Measurements from ENCODE around the gene OSBPL7.
A peak's percentile ranks its signal among the peaks of the same experiment; 100 is the strongest.

OSBPL7 gene

GRCh38 chr17:47808830-47809480, 12.6 kb downstream of the OSBPL7 start:
- Mint-ChIP-seq H3K36me3 (ENCODE audit: low read depth) (peaks cover 10% of the 10 kb centered on the region), H3K27me3 (no peaks in the 10 kb centered on the region), H3K9me3 (no peaks in the 10 kb centered on the region), H3K4me1 (peaks cover 8% of the 10 kb centered on the region), H3K27ac (no peak overlapping the region), H3K4me3 (no peak overlapping the region)
- DNase-seq (no peak), ATAC-seq (no peak)

- Mint-ChIP-seq H3K36me3 (ENCODE audit: low read depth) (peaks cover 10% of the 10 kb centered on the region), H3K27me3 (no peaks in the 10 kb centered on the region), H3K27ac (no peak overlapping the region), H3K9me3 (no peaks in the 10 kb centered on the region), H3K4me1 (peaks cover 8% of the 10 kb centered on the region), H3K4me3 (no peak overlapping the region)
- ATAC-seq = no peak
- no peak for DNase-seq
Observed at GRCh38 chr17:47808036-47808829, 13.4 kb downstream of the OSBPL7 start.

DNA sequence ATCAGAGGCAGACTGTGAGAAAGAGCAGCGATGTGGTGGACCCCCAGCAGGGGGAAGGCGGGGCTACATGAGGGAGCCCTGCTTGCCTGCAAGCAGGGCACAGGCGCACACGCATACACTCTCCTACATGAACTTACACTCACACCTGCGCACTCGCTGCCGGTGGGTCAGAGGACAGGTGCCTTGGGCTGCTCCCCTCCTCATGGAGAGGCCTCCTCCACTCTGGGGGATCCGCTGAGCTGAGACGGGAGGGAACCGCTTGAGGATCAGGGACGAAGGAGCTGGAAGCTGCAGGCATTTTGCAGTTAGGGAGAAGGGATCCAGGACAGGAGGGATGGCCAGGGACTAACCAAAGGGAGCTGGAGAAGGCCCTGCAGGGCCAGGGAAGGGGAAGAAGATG, 14.2 kb downstream of the OSBPL7 start:
- no peaks in the 10 kb centered on the region for H3K9me3 Mint-ChIP-seq
- H3K4me1 Mint-ChIP-seq = peaks cover 8% of the 10 kb centered on the region
- no peak overlapping the region for H3K4me3 Mint-ChIP-seq
- no peaks in the 10 kb centered on the region for H3K27me3 Mint-ChIP-seq
- DNase-seq (no peak), ATAC-seq (no peak)
- H3K27ac Mint-ChIP-seq = no peak overlapping the region
- peaks cover 10% of the 10 kb centered on the region for H3K36me3 Mint-ChIP-seq (ENCODE audit: low read depth)

- no peak overlapping the region for H3K4me3 Mint-ChIP-seq
- H3K27ac Mint-ChIP-seq = no peak overlapping the region
- no peaks in the 10 kb centered on the region for H3K27me3 Mint-ChIP-seq
- DNase-seq (no peak), ATAC-seq (no peak)
- peaks cover 8% of the 10 kb centered on the region for H3K4me1 Mint-ChIP-seq
- H3K9me3 Mint-ChIP-seq = no peaks in the 10 kb centered on the region
- peaks cover 6% of the 10 kb centered on the region for H3K36me3 Mint-ChIP-seq (ENCODE audit: low read depth)
Observed at GRCh38 chr17:47806913-47807255, 14.7 kb downstream of the OSBPL7 start.

GRCh38 chr17:47806026-47806912, 15.3 kb downstream of the OSBPL7 start:
- H3K9me3 Mint-ChIP-seq = no peaks in the 10 kb centered on the region
- H3K27me3 Mint-ChIP-seq = no peaks in the 10 kb centered on the region
- DNase-seq = no peak
- H3K4me3 Mint-ChIP-seq = no peak overlapping the region
- ATAC-seq = no peak
- H3K27ac Mint-ChIP-seq = no peak overlapping the region
- peaks cover 8% of the 10 kb centered on the region for H3K4me1 Mint-ChIP-seq
- peaks cover 2% of the 10 kb centered on the region for H3K36me3 Mint-ChIP-seq (ENCODE audit: low read depth)

GRCh38 chr17:47804461-47804860, 17.1 kb downstream of the OSBPL7 start:
- Mint-ChIP-seq H3K36me3 (ENCODE audit: low read depth) (peaks cover 2% of the 10 kb centered on the region), H3K27ac (no peak overlapping the region), H3K4me3 (no peak overlapping the region), H3K27me3 (no peaks in the 10 kb centered on the region), H3K4me1 (no peaks in the 10 kb centered on the region), H3K9me3 (no peaks in the 10 kb centered on the region)
- DNase-seq = no peak
- no peak for ATAC-seq

- H3K9me3 Mint-ChIP-seq = no peaks in the 10 kb centered on the region
- H3K4me1 Mint-ChIP-seq = no peaks in the 10 kb centered on the region
- ATAC-seq = no peak
- no peak overlapping the region for H3K27ac Mint-ChIP-seq
- H3K27me3 Mint-ChIP-seq = no peaks in the 10 kb centered on the region
- no peak for DNase-seq
- H3K36me3 Mint-ChIP-seq (ENCODE audit: low read depth) = peaks cover 2% of the 10 kb centered on the region
- no peak overlapping the region for H3K4me3 Mint-ChIP-seq
Observed at GRCh38 chr17:47803751-47804150, 17.8 kb downstream of the OSBPL7 start.

DNA sequence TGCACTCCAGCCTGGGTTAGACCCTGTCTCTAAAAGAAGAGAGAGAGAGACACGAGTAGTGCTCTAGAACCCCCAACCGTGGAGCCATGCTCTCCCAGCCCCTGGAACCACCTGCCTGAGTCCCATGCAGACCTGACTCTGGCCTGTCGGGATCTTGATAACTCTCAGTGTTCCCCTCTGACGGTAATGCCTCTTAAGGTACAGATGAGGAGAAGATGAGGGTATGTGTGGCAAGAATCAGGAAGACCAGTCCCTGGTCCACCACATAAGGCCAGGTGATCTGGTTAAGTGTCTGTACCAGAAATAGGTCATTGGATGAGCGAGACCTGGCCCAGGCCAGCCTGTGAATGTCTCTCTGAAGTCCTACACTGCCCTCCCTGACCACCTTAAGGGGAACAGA, 18.4 kb downstream of the OSBPL7 start:
- ATAC-seq = no peak
- H3K36me3 Mint-ChIP-seq (ENCODE audit: low read depth) = no peaks in the 10 kb centered on the region

DNA sequence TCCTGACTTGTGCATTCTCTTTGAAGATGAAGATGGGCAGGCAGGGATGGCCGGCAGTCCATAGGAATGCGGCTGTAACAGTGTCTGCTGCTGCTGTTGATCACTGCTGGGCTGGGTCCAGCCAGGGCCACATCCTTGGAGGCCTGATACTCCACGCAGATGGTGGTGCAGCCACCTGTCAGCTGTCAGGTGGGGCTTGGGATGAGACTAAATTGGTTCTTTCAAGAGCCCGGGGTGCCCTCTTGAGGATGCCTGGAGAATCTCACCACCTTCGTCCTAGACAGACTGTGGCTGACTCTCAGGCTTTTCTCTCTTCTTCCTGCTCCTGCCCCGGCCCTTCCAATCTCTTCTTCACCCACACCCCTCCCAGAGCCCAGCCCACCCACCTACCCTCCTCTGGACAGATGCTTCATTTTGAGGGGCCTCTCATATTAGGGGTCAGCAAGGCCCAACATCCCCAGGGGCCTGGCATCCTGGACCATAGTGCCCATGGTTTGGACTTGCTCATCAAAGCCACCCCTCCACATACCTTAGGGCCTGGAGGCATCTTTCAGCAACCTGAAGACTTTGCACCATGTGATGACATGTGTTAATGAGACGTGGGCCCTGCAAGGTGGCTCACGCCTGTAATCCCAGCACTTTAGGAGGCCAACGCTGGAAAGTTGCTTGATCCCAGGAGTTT, 19.1 kb downstream of the OSBPL7 start:
- Mint-ChIP-seq H3K36me3 (ENCODE audit: low read depth) (no peaks in the 10 kb centered on the region), H3K9me3 (no peaks in the 10 kb centered on the region), H3K27ac (no peak overlapping the region), H3K4me1 (no peaks in the 10 kb centered on the region), H3K4me3 (no peak overlapping the region), H3K27me3 (peaks cover 3% of the 10 kb centered on the region)
- peak; percentile 63 for DNase-seq
- peak; percentile 85 for ATAC-seq

More for the DNA sequence above, 18.4 kb downstream of the OSBPL7 start:
- Mint-ChIP-seq H3K27me3 (no peaks in the 10 kb centered on the region), H3K27ac (no peak overlapping the region), H3K4me1 (no peaks in the 10 kb centered on the region), H3K9me3 (no peaks in the 10 kb centered on the region), H3K4me3 (no peak overlapping the region)
- DNase-seq = no peak

- Mint-ChIP-seq H3K9me3 (no peaks in the 10 kb centered on the region), H3K4me3 (no peak overlapping the region), H3K4me1 (no peaks in the 10 kb centered on the region), H3K27ac (no peak overlapping the region), H3K27me3 (peaks cover 5% of the 10 kb centered on the region), H3K36me3 (ENCODE audit: low read depth) (no peaks in the 10 kb centered on the region)
- DNase-seq (no peak), ATAC-seq (no peak)
Observed at GRCh38 chr17:47801906-47802305, 19.7 kb downstream of the OSBPL7 start.

- DNase-seq (no peak), ATAC-seq (no peak)
- H3K4me3 Mint-ChIP-seq = no peak overlapping the region
- H3K36me3 Mint-ChIP-seq (ENCODE audit: low read depth) = no peaks in the 10 kb centered on the region
- no peaks in the 10 kb centered on the region for H3K4me1 Mint-ChIP-seq
- H3K9me3 Mint-ChIP-seq = no peaks in the 10 kb centered on the region
- no peak overlapping the region for H3K27ac Mint-ChIP-seq
- peaks cover 5% of the 10 kb centered on the region for H3K27me3 Mint-ChIP-seq
Observed at GRCh38 chr17:47801176-47801765, 20.3 kb downstream of the OSBPL7 start.

- ATAC-seq = no peak
- H3K4me3 Mint-ChIP-seq = no peak overlapping the region
Observed at GRCh38 chr17:47800686-47801085, 20.9 kb downstream of the OSBPL7 start.

GRCh38 chr17:47797797-47798196, 23.8 kb downstream of the OSBPL7 start:
- no peak overlapping the region for H3K27ac Mint-ChIP-seq
- peaks cover 31% of the 10 kb centered on the region for H3K27me3 Mint-ChIP-seq
- DNase-seq = no peak
- H3K4me3 Mint-ChIP-seq = no peak overlapping the region
- no peaks in the 10 kb centered on the region for H3K9me3 Mint-ChIP-seq
- no peak for ATAC-seq
- no peaks in the 10 kb centered on the region for H3K4me1 Mint-ChIP-seq
- no peaks in the 10 kb centered on the region for H3K36me3 Mint-ChIP-seq (ENCODE audit: low read depth)

More at GRCh38 chr17:47800686-47801085, 20.9 kb downstream of the OSBPL7 start:
- no peak for DNase-seq
- peaks cover 5% of the 10 kb centered on the region for H3K27me3 Mint-ChIP-seq
- no peaks in the 10 kb centered on the region for H3K36me3 Mint-ChIP-seq (ENCODE audit: low read depth)
- no peak overlapping the region for H3K27ac Mint-ChIP-seq
- H3K9me3 Mint-ChIP-seq = no peaks in the 10 kb centered on the region
- H3K4me1 Mint-ChIP-seq = no peaks in the 10 kb centered on the region

- peaks cover 66% of the 10 kb centered on the region for H3K27me3 Mint-ChIP-seq
Observed at GRCh38 chr17:47792979-47793378, 28.6 kb downstream of the OSBPL7 start.

More at GRCh38 chr17:47792979-47793378, 28.6 kb downstream of the OSBPL7 start:
- no peaks in the 10 kb centered on the region for H3K9me3 Mint-ChIP-seq
- DNase-seq (no peak), ATAC-seq (no peak)
- H3K4me1 Mint-ChIP-seq = peaks cover 9% of the 10 kb centered on the region
- H3K27ac Mint-ChIP-seq = no peak overlapping the region
- H3K36me3 Mint-ChIP-seq (ENCODE audit: low read depth) = no peaks in the 10 kb centered on the region
- no peak overlapping the region for H3K4me3 Mint-ChIP-seq
